ENCODE results near the gene BHMT2. TPM values are rescaled to one million over a fixed set of nuclear protein-coding genes. Genes with fewer than 3 reads are reported as not detected.

Gene BHMT2
- total RNA-seq, 4 donors from 2014 or later = 1.3 to 16.4 (median 5.3) TPM; not detected in 1

DNA sequence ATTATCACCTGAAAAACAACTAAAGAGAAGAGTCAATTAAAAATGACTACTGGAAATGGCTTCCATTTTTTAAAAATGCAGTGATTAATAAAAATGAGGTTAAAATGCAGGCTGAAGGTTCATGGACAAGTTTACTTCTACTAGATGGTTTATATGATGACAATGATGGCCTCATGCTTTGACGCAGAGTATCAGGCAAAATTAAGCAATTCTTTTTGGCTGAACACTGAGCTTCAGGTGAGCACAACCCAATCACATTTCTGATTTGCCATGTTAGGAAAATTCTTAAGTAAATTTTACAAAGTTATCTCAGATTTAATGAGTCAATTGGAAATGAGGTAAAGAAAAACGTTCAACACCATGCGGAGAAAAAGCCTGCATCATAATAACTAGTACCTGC, 22.4 kb upstream of the BHMT2 start:
- DNase-seq = no peak
- Histone ChIP-seq H3K27me3 (no peaks in the 10 kb centered on the region), H3K4me1 (no peaks in the 10 kb centered on the region), H3K4me3 (no peak overlapping the region), H3K9me3 (peaks cover 0 to 2% of the 10 kb centered on the region in 2 donors), H3K27ac (no peak overlapping the region), H3K36me3 (no peaks in the 10 kb centered on the region)
- TF ChIP-seq, protein P1, sequence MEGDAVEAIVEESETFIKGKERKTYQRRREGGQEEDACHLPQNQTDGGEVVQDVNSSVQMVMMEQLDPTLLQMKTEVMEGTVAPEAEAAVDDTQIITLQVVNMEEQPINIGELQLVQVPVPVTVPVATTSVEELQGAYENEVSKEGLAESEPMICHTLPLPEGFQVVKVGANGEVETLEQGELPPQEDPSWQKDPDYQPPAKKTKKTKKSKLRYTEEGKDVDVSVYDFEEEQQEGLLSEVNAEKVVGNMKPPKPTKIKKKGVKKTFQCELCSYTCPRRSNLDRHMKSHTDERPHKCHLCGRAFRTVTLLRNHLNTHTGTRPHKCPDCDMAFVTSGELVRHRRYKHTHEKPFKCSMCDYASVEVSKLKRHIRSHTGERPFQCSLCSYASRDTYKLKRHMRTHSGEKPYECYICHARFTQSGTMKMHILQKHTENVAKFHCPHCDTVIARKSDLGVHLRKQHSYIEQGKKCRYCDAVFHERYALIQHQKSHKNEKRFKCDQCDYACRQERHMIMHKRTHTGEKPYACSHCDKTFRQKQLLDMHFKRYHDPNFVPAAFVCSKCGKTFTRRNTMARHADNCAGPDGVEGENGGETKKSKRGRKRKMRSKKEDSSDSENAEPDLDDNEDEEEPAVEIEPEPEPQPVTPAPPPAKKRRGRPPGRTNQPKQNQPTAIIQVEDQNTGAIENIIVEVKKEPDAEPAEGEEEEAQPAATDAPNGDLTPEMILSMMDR (IDR thresholded peaks at IDR 0.05) = no peak
- no peak for TF ChIP-seq POLR2A (IDR thresholded peaks at IDR 0.05)
- intact Hi-C loops (cut with DNase I; ENCODE audit: low total_unique reads) = no loop called here

DNA sequence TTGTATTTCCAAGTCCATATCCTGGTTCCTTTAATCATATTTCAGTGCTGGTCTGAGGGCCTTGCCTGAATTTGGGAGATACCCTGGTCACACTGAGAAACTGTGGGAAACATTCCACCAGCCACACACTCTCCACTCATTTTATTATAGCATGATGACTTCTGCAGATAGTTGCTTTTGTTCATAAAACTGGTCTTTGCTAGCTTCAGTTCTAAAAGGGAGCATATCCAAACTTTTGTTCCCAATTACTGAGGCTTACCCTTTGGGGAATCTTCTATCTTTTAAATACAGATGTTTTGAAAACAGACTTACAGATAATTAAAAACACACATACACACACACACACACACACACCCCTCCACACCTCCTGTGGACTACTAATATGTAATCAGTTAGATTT, 21.1 kb upstream of the BHMT2 start:
- no peak overlapping the region for H3K27ac ChIP-seq
- H3K9me3 ChIP-seq = peaks cover 0 to 7% of the 10 kb centered on the region in 2 donors
- no peak overlapping the region for H3K4me3 ChIP-seq
- TF ChIP-seq POLR2A (IDR thresholded peaks at IDR 0.05) = no peak
- TF ChIP-seq, protein P1 (IDR thresholded peaks at IDR 0.05) = no peak
- H3K4me1 ChIP-seq = no peaks in the 10 kb centered on the region
- no peaks in the 10 kb centered on the region for H3K36me3 ChIP-seq
- intact Hi-C loops (cut with DNase I; ENCODE audit: low total_unique reads) = no loop called here
- H3K27me3 ChIP-seq = no peaks in the 10 kb centered on the region
- DNase-seq = no peak

DNA sequence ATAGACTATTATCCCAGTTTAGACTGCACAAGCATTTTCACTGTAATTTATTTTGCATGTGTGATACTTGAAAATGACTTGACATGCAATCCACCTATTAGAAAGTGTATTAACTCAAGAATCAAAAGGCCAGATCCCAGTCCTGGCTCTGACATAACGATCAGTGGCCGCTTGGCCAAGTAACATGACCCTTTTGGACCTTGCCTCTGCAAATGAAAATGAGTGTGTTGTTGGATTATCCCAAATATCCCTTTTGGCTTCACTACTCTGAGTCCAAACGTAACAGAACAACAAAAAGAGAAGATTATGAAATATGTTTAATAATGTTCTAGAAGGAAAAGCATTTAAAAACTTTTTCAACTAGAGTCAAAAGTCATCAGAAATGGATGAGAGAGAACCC, 19.1 kb upstream of the BHMT2 start:
- Histone ChIP-seq H3K27ac (no peak overlapping the region), H3K27me3 (no peaks in the 10 kb centered on the region), H3K4me1 (no peaks in the 10 kb centered on the region), H3K36me3 (no peaks in the 10 kb centered on the region), H3K4me3 (no peak overlapping the region), H3K9me3 (peaks cover 0 to 7% of the 10 kb centered on the region in 2 donors)
- intact Hi-C loops (cut with DNase I; ENCODE audit: low total_unique reads) = no loop called here
- no peak for DNase-seq
- no peak for TF ChIP-seq POLR2A (IDR thresholded peaks at IDR 0.05)
- TF ChIP-seq, protein P1 (IDR thresholded peaks at IDR 0.05) = no peak

DNA sequence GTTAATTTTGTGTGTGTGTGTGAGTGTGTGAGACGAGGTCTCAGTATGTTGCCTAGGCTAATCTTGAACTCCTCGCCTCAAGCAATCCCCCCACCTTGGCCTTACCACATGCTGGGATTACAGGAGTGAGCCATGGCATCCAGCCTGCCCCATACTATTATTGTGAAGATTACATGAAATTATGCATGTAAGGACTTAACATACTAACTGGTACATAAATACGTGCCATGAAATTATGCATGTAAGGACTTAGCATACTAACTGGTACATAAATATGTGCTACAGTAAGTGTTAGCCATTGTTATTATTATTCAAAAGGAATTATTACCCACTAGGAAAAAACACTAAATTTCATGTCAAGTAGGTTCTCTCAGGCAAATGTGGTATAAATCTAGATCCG, 16.2 kb upstream of the BHMT2 start:
- Histone ChIP-seq H3K27me3 (no peaks in the 10 kb centered on the region), H3K4me1 (no peaks in the 10 kb centered on the region), H3K4me3 (no peak overlapping the region), H3K9me3 (peaks cover 0 to 7% of the 10 kb centered on the region in 2 donors), H3K27ac (no peak overlapping the region), H3K36me3 (no peaks in the 10 kb centered on the region)
- DNase-seq = no peak
- TF ChIP-seq POLR2A (IDR thresholded peaks at IDR 0.05) = no peak
- TF ChIP-seq, protein P1 (IDR thresholded peaks at IDR 0.05) = no peak
- intact Hi-C loops (cut with DNase I; ENCODE audit: low total_unique reads) = no loop called here

DNA sequence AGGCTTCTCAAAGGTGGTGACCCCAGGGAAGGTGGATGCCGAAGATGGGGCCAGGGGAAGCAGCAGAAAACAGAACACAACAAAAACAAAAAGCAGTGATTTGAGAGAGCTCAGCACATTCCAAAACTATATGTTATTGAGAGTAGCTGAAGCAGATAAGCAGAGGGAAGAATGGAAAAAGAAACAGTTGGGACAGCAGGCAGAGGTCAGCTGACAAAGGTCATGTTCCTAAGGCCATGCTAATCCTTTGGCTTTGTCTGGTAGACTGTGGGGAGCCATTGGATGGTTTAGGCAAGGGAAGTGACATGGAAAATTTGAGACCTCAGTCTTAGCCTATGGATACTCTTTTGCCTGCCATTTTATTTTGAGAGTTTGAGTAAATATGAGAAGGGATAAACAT, 14.6 kb upstream of the BHMT2 start:
- peaks cover 0 to 7% of the 10 kb centered on the region in 2 donors for H3K9me3 ChIP-seq
- no peaks in the 10 kb centered on the region for H3K27me3 ChIP-seq
- intact Hi-C loops (cut with DNase I; ENCODE audit: low total_unique reads) = no loop called here
- no peak for TF ChIP-seq POLR2A (IDR thresholded peaks at IDR 0.05)
- TF ChIP-seq, protein P1 (IDR thresholded peaks at IDR 0.05) = no peak
- H3K36me3 ChIP-seq = no peaks in the 10 kb centered on the region
- DNase-seq = no peak
- H3K4me1 ChIP-seq = no peaks in the 10 kb centered on the region
- H3K4me3 ChIP-seq = no peak overlapping the region
- H3K27ac ChIP-seq = no peak overlapping the region

Data from uterus (tissue), 4 donors.